ENCODE results near the gene GCKR.

The GCKR gene

GRCh38 chr2:27498975-27499374 lies 2.3 kb downstream of the GCKR start:
- H3K36me3 Mint-ChIP-seq (ENCODE audit: low read depth) = no peaks in the 10 kb centered on the region
- no peak overlapping the region for H3K27ac Mint-ChIP-seq
- no peak for TF ChIP-seq CTCF (IDR thresholded peaks at IDR 0.05)
- peaks cover 12% of the 10 kb centered on the region for H3K4me1 Mint-ChIP-seq
- no peak overlapping the region for H3K4me3 Mint-ChIP-seq
- no peaks in the 10 kb centered on the region for H3K9me3 Mint-ChIP-seq
- no peak for DNase-seq
- peaks cover 74% of the 10 kb centered on the region for H3K27me3 Mint-ChIP-seq (ENCODE audit: low read depth, poor library complexity)

- no peak for TF ChIP-seq CTCF (IDR thresholded peaks at IDR 0.05)
- Mint-ChIP-seq H3K36me3 (ENCODE audit: low read depth) (no peaks in the 10 kb centered on the region), H3K4me1 (no peaks in the 10 kb centered on the region), H3K9me3 (no peaks in the 10 kb centered on the region), H3K27me3 (ENCODE audit: low read depth, poor library complexity) (peaks cover 57% of the 10 kb centered on the region), H3K4me3 (no peak overlapping the region), H3K27ac (no peak overlapping the region)
- no peak for DNase-seq
These were observed 4.4 kb downstream of the GCKR start for GRCh38 chr2:27501042-27501441.

- H3K27me3 Mint-ChIP-seq (ENCODE audit: low read depth, poor library complexity) = peaks cover 52% of the 10 kb centered on the region
- H3K36me3 Mint-ChIP-seq (ENCODE audit: low read depth) = no peaks in the 10 kb centered on the region
- H3K27ac Mint-ChIP-seq = no peak overlapping the region
- no peak for TF ChIP-seq CTCF (IDR thresholded peaks at IDR 0.05)
- H3K4me3 Mint-ChIP-seq = no peak overlapping the region
- no peaks in the 10 kb centered on the region for H3K9me3 Mint-ChIP-seq
- DNase-seq = no peak
- H3K4me1 Mint-ChIP-seq = no peaks in the 10 kb centered on the region
These were observed 5.5 kb downstream of the GCKR start for GRCh38 chr2:27502142-27502541.

GRCh38 chr2:27506587-27506986 lies 9.9 kb downstream of the GCKR start:
- no peak for DNase-seq
- H3K27ac Mint-ChIP-seq = peak overlapping the region; percentile 12
- H3K4me1 Mint-ChIP-seq = peaks cover 7% of the 10 kb centered on the region
- no peak for TF ChIP-seq CTCF (IDR thresholded peaks at IDR 0.05)
- no peaks in the 10 kb centered on the region for H3K36me3 Mint-ChIP-seq (ENCODE audit: low read depth)
- no peak overlapping the region for H3K4me3 Mint-ChIP-seq
- peaks cover 18% of the 10 kb centered on the region for H3K27me3 Mint-ChIP-seq (ENCODE audit: low read depth, poor library complexity)
- no peaks in the 10 kb centered on the region for H3K9me3 Mint-ChIP-seq

- H3K27ac Mint-ChIP-seq = peak overlapping the region; percentile 12
- no peaks in the 10 kb centered on the region for H3K36me3 Mint-ChIP-seq (ENCODE audit: low read depth)
- TF ChIP-seq CTCF (IDR thresholded peaks at IDR 0.05) = no peak
- H3K27me3 Mint-ChIP-seq (ENCODE audit: low read depth, poor library complexity) = peaks cover 18% of the 10 kb centered on the region
- no peak for DNase-seq
- H3K4me3 Mint-ChIP-seq = no peak overlapping the region
- no peaks in the 10 kb centered on the region for H3K9me3 Mint-ChIP-seq
- peaks cover 7% of the 10 kb centered on the region for H3K4me1 Mint-ChIP-seq
These were observed 10.7 kb downstream of the GCKR start for GRCh38 chr2:27507293-27507692.

GRCh38 chr2:27509326-27509725 lies 12.7 kb downstream of the GCKR start:
- Mint-ChIP-seq H3K27ac (no peak overlapping the region), H3K27me3 (ENCODE audit: low read depth, poor library complexity) (peaks cover 28% of the 10 kb centered on the region), H3K9me3 (no peaks in the 10 kb centered on the region), H3K4me3 (no peak overlapping the region), H3K36me3 (ENCODE audit: low read depth) (no peaks in the 10 kb centered on the region), H3K4me1 (peaks cover 7% of the 10 kb centered on the region)
- no peak for TF ChIP-seq CTCF (IDR thresholded peaks at IDR 0.05)
- no peak for DNase-seq

All from nephron progenitor cell (in vitro differentiated cells).